Glutamatergic neuron (in vitro differentiated cells): Measurements from ENCODE around the gene SNX6. TPM values are rescaled to one million over a fixed set of nuclear protein-coding genes. Genes with fewer than 3 reads are reported as not detected.

Source experiments
- DNase-seq: peaks from one replicate; pipeline ENCODE4 v3.0.0; 2022
- H3K27ac Mint-ChIP-seq: one replicate; pipeline ENCODE4 v1.8.0; 2020; ENCODE audit warnings: mild to moderate bottlenecking, mixed read lengths, inconsistent platforms; ENCODE audit not compliant: unreplicated experiment
- H3K27me3 Mint-ChIP-seq: one replicate; pipeline ENCODE4 v1.8.0; 2020; ENCODE audit warnings: mild to moderate bottlenecking, moderate library complexity, mixed read lengths, inconsistent platforms; ENCODE audit not compliant: unreplicated experiment
- H3K36me3 Mint-ChIP-seq: one replicate; pipeline ENCODE4 v1.8.0; 2020; ENCODE audit warnings: mild to moderate bottlenecking, mixed read lengths, inconsistent platforms; ENCODE audit not compliant: unreplicated experiment
- H3K4me1 Mint-ChIP-seq: one replicate; pipeline ENCODE4 v1.8.0; 2020; ENCODE audit warnings: mild to moderate bottlenecking, low read depth, mixed read lengths, inconsistent platforms; ENCODE audit not compliant: unreplicated experiment
- H3K4me3 Mint-ChIP-seq: one replicate; pipeline ENCODE4 v1.8.0; 2020; ENCODE audit warnings: mild to moderate bottlenecking, mixed read lengths, inconsistent platforms; ENCODE audit not compliant: unreplicated experiment
- H3K9me3 Mint-ChIP-seq: one replicate; pipeline ENCODE4 v1.8.0; 2020; ENCODE audit warnings: mild to moderate bottlenecking, moderate library complexity, mixed read lengths, inconsistent platforms; ENCODE audit not compliant: unreplicated experiment
- total RNA-seq: library from RNA; stranded (reverse); fragmentation: NEBNext Ultra II Directional; extraction: Animal tissue kit (Norgen Biotek cat#: 25700); gene quantifications from one replicate; pipeline ENCODE4 v1.2.1, GENCODE V29; 2021; ENCODE audit not compliant: unreplicated experiment
- TF ChIP-seq, protein P1 (sequence below): fragments of 200-600 bp; sonication (generic); IDR thresholded peaks from one replicate; pipeline ENCODE4 v1.5.0; 2021; ENCODE audit not compliant: partially characterized antibody, unreplicated experiment

The SNX6 gene
- total RNA-seq, 1 donor from 2014 or later: 71.3 TPM

GRCh38 chr14:34673702-34674101, 43.8 kb upstream of the SNX6 start:
- Mint-ChIP-seq H3K9me3 (no peaks in the 10 kb centered on the region), H3K36me3 (no peaks in the 10 kb centered on the region), H3K4me3 (no peak overlapping the region), H3K4me1 (peaks cover 3% of the 10 kb centered on the region), H3K27me3 (no peaks in the 10 kb centered on the region), H3K27ac (no peak overlapping the region)
- TF ChIP-seq, protein P1, sequence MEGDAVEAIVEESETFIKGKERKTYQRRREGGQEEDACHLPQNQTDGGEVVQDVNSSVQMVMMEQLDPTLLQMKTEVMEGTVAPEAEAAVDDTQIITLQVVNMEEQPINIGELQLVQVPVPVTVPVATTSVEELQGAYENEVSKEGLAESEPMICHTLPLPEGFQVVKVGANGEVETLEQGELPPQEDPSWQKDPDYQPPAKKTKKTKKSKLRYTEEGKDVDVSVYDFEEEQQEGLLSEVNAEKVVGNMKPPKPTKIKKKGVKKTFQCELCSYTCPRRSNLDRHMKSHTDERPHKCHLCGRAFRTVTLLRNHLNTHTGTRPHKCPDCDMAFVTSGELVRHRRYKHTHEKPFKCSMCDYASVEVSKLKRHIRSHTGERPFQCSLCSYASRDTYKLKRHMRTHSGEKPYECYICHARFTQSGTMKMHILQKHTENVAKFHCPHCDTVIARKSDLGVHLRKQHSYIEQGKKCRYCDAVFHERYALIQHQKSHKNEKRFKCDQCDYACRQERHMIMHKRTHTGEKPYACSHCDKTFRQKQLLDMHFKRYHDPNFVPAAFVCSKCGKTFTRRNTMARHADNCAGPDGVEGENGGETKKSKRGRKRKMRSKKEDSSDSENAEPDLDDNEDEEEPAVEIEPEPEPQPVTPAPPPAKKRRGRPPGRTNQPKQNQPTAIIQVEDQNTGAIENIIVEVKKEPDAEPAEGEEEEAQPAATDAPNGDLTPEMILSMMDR: no peak
- no peak for DNase-seq

DNA sequence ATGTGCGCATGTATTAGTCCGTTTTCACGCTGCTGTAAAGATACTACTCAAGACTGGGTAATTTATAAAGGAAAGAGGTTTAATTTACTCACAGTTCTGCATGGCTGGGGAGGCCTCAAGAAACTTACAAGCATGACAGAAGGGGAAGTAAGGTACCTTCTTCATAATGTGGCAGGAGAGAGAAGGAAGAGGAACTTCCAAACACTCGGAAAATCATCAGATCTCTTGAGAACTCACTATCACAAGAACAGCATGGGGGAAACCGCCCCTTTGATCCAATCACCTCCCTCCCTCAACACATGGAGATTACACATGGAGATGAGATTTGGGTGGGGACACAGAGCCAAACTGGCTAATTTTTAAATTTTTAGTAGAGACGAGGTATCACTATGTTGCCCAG, 41.8 kb upstream of the SNX6 start:
- no peak for DNase-seq
- H3K9me3 Mint-ChIP-seq: no peaks in the 10 kb centered on the region
- TF ChIP-seq, protein P1: no peak
- no peak overlapping the region for H3K4me3 Mint-ChIP-seq
- H3K36me3 Mint-ChIP-seq: no peaks in the 10 kb centered on the region
- no peaks in the 10 kb centered on the region for H3K27me3 Mint-ChIP-seq
- H3K4me1 Mint-ChIP-seq: no peaks in the 10 kb centered on the region
- no peak overlapping the region for H3K27ac Mint-ChIP-seq

- TF ChIP-seq, protein P1: no peak
- Mint-ChIP-seq H3K36me3 (no peaks in the 10 kb centered on the region), H3K4me1 (no peaks in the 10 kb centered on the region), H3K9me3 (no peaks in the 10 kb centered on the region), H3K27me3 (no peaks in the 10 kb centered on the region), H3K4me3 (no peak overlapping the region), H3K27ac (no peak overlapping the region)
- no peak for DNase-seq
Observed at GRCh38 chr14:34668111-34668510, 38.2 kb upstream of the SNX6 start.

GRCh38 chr14:34667007-34667406, 37.1 kb upstream of the SNX6 start:
- H3K27me3 Mint-ChIP-seq: no peaks in the 10 kb centered on the region
- H3K36me3 Mint-ChIP-seq: no peaks in the 10 kb centered on the region
- no peaks in the 10 kb centered on the region for H3K9me3 Mint-ChIP-seq
- H3K4me3 Mint-ChIP-seq: no peak overlapping the region
- no peaks in the 10 kb centered on the region for H3K4me1 Mint-ChIP-seq
- H3K27ac Mint-ChIP-seq: no peak overlapping the region
- DNase-seq: no peak
- TF ChIP-seq, protein P1: no peak

DNA sequence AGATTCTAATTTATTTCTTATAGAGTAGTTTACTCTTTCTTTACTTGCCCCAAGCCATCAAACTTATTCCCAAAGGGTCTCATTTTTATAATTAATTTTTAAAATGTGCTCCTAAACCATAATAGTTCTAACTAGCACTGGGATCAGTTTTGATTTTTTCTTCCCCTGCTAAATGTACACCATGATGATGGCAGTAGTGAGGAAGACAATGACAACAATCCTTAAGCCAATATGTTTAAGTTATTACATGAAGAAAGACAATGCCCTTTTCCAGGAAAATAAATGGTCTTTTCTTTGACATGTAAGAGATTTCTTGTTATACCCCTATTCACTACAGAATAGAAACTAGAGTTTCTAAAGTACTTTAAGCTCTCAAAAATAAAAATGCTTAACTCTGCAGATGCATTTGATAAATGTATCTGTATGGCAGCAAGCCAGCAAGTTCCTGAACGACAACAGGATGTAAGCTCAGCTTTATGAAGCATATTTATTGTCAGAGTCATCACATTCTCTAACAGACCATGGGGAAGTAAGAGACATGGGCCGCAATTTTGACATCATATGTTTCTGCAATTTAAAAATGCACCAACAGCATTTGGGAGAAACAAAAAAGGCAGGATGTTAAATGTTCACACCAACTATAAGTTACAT, 36.0 kb upstream of the SNX6 start:
- no peak for DNase-seq
- Mint-ChIP-seq H3K9me3 (no peaks in the 10 kb centered on the region), H3K27me3 (no peaks in the 10 kb centered on the region), H3K4me3 (no peak overlapping the region), H3K27ac (no peak overlapping the region), H3K4me1 (no peaks in the 10 kb centered on the region), H3K36me3 (no peaks in the 10 kb centered on the region)
- TF ChIP-seq, protein P1: no peak
